K562 (cell line): ENCODE results near the gene RNASE8. TPM values are rescaled to one million over a fixed set of nuclear protein-coding genes. Genes with fewer than 3 reads are reported as not detected.

Experiments
- MYBL2 ChIP-seq, 2 experiments: fragments of 450-650 bp in 1 of 2; sonication (generic) in 1 of 2; formaldehyde crosslinking in 1 of 2; IDR thresholded peaks; 2 replicates each; pipeline versions ENCODE4 v1.6.1 to v1.8.1; 2017 to 2022; ENCODE audit warnings: borderline replicate concordance in 1 of 2, inconsistent platforms in 1 of 2, low read depth in 1 of 2, mild to moderate bottlenecking in 1 of 2, missing genetic modification reagents in 1 of 2, moderate library complexity in 1 of 2
- NFXL1 ChIP-seq: fragments of 450-650 bp; formaldehyde crosslinking; IDR thresholded peaks from 2 replicates; pipeline ENCODE4 v1.4.0; 2021; ENCODE audit warnings: mild to moderate bottlenecking
- RCOR1 ChIP-seq, 2 experiments: IDR thresholded peaks; 2 replicates each; pipeline ENCODE4 v1.6.1; 2012; ENCODE audit warnings: low read depth in 2 of 2, low read length in 2 of 2, borderline replicate concordance in 1 of 2, improper control_type of control experiment in 1 of 2
- SMAD2 ChIP-seq: fragments of 150-350 bp; IDR thresholded peaks from 2 replicates; pipeline ENCODE4 v1.6.1; 2014; ENCODE audit warnings: low read depth, mild to moderate bottlenecking, low read length
- SRF ChIP-seq, 2 experiments: fragments of 250-450, 450-650 bp in 1 of 2; sonication (Bioruptor Pico) in 1 of 2; sonication (generic) in 1 of 2; formaldehyde crosslinking; IDR thresholded peaks; 2 replicates each; pipeline versions ENCODE4 v1.5.0 to v1.5.1; 2020 to 2022; ENCODE audit warnings: mild to moderate bottlenecking in 1 of 2, missing genetic modification reagents in 1 of 2
- TSHZ1 ChIP-seq: fragments of 250-450 bp; sonication (Bioruptor Pico); IDR thresholded peaks from 2 replicates; pipeline ENCODE4 v1.4.0; 2020; ENCODE audit warnings: mild to moderate bottlenecking, moderate library complexity
- XRCC4 ChIP-seq: IDR thresholded peaks from one replicate; pipeline ENCODE4 v1.6.1; 2011; ENCODE audit not compliant: insufficient read depth, insufficient read length; ENCODE audit errors: extremely low read depth
- ZNF174 ChIP-seq: fragments of 250-450 bp; sonication (Bioruptor Pico); IDR thresholded peaks from 2 replicates; pipeline ENCODE4 v1.4.0; 2020; ENCODE audit warnings: mild to moderate bottlenecking
- ZNF3 ChIP-seq: fragments of 250-450 bp; sonication (Bioruptor Pico); IDR thresholded peaks from 2 replicates; pipeline ENCODE4 v1.5.0; 2021; ENCODE audit warnings: mild to moderate bottlenecking, moderate library complexity
- polyA plus RNA-seq, 8 experiments: library from polyadenylated mRNA; depleted of rRNA in 4 of 8; stranded (reverse) in 5 of 8; unstranded in 3 of 8; fragments of >200 nt; fragmentation: Nextera tagmentation in 2 of 8; fragmentation: Illumina TruSeq in 1 of 8; extraction: Ambion mirVana in 2 of 8; extraction: Trizol in 1 of 8; gene quantifications; 2 replicates each; pipeline versions ENCODE4 v1.2.1 to v1.2.3, GENCODE V29; 2011 to 2014; ENCODE audit warnings: inconsistent platforms in 1 of 8, missing spikeins in 1 of 8
- total RNA-seq, 7 experiments: library from RNA; depleted of rRNA in 6 of 7; stranded (reverse); fragments of >200 nt in 6 of 7; fragmentation: Illumina TruSeq in 2 of 7; extraction: Trizol in 2 of 7; gene quantifications; 2 replicates each; pipeline versions ENCODE4 v1.2.1 to v1.2.3, GENCODE V29; 2011 to 2021; ENCODE audit warnings: low replicate concordance in 1 of 7
- TF ChIP-seq, protein P1 (sequence below): fragments of 450-650 bp; IDR thresholded peaks from 2 replicates; pipeline ENCODE4 v1.6.1; 2016; ENCODE audit warnings: mild to moderate bottlenecking, moderate library complexity

The RNASE8 gene
- total and polyA plus RNA-seq, 9 of the 15 experiments (the other 6 are each of a cell fraction or from before 2014, with no cell fraction given) = not detected

GRCh38 chr14:21026988-21027315 lies 30.7 kb upstream of the RNASE8 start (continued):
- TF ChIP-seq, protein P1, sequence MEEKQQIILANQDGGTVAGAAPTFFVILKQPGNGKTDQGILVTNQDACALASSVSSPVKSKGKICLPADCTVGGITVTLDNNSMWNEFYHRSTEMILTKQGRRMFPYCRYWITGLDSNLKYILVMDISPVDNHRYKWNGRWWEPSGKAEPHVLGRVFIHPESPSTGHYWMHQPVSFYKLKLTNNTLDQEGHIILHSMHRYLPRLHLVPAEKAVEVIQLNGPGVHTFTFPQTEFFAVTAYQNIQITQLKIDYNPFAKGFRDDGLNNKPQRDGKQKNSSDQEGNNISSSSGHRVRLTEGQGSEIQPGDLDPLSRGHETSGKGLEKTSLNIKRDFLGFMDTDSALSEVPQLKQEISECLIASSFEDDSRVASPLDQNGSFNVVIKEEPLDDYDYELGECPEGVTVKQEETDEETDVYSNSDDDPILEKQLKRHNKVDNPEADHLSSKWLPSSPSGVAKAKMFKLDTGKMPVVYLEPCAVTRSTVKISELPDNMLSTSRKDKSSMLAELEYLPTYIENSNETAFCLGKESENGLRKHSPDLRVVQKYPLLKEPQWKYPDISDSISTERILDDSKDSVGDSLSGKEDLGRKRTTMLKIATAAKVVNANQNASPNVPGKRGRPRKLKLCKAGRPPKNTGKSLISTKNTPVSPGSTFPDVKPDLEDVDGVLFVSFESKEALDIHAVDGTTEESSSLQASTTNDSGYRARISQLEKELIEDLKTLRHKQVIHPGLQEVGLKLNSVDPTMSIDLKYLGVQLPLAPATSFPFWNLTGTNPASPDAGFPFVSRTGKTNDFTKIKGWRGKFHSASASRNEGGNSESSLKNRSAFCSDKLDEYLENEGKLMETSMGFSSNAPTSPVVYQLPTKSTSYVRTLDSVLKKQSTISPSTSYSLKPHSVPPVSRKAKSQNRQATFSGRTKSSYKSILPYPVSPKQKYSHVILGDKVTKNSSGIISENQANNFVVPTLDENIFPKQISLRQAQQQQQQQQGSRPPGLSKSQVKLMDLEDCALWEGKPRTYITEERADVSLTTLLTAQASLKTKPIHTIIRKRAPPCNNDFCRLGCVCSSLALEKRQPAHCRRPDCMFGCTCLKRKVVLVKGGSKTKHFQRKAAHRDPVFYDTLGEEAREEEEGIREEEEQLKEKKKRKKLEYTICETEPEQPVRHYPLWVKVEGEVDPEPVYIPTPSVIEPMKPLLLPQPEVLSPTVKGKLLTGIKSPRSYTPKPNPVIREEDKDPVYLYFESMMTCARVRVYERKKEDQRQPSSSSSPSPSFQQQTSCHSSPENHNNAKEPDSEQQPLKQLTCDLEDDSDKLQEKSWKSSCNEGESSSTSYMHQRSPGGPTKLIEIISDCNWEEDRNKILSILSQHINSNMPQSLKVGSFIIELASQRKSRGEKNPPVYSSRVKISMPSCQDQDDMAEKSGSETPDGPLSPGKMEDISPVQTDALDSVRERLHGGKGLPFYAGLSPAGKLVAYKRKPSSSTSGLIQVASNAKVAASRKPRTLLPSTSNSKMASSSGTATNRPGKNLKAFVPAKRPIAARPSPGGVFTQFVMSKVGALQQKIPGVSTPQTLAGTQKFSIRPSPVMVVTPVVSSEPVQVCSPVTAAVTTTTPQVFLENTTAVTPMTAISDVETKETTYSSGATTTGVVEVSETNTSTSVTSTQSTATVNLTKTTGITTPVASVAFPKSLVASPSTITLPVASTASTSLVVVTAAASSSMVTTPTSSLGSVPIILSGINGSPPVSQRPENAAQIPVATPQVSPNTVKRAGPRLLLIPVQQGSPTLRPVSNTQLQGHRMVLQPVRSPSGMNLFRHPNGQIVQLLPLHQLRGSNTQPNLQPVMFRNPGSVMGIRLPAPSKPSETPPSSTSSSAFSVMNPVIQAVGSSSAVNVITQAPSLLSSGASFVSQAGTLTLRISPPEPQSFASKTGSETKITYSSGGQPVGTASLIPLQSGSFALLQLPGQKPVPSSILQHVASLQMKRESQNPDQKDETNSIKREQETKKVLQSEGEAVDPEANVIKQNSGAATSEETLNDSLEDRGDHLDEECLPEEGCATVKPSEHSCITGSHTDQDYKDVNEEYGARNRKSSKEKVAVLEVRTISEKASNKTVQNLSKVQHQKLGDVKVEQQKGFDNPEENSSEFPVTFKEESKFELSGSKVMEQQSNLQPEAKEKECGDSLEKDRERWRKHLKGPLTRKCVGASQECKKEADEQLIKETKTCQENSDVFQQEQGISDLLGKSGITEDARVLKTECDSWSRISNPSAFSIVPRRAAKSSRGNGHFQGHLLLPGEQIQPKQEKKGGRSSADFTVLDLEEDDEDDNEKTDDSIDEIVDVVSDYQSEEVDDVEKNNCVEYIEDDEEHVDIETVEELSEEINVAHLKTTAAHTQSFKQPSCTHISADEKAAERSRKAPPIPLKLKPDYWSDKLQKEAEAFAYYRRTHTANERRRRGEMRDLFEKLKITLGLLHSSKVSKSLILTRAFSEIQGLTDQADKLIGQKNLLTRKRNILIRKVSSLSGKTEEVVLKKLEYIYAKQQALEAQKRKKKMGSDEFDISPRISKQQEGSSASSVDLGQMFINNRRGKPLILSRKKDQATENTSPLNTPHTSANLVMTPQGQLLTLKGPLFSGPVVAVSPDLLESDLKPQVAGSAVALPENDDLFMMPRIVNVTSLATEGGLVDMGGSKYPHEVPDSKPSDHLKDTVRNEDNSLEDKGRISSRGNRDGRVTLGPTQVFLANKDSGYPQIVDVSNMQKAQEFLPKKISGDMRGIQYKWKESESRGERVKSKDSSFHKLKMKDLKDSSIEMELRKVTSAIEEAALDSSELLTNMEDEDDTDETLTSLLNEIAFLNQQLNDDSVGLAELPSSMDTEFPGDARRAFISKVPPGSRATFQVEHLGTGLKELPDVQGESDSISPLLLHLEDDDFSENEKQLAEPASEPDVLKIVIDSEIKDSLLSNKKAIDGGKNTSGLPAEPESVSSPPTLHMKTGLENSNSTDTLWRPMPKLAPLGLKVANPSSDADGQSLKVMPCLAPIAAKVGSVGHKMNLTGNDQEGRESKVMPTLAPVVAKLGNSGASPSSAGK = no peak
- TF ChIP-seq TSHZ1 (CRISPR knock-in tag) = no peak
- no peak for TF ChIP-seq XRCC4
- TF ChIP-seq ZNF3 (CRISPR knock-in tag) = no peak
- no peak for TF ChIP-seq ZNF174 (CRISPR knock-in tag)
- no peak for TF ChIP-seq SMAD2
- no peak for TF ChIP-seq SRF (CRISPR knock-in tag; IDR thresholded peaks at IDR 0.05)
- no peak for TF ChIP-seq NFXL1 (CRISPR knock-in tag)
- no peak for TF ChIP-seq MYBL2 (IDR thresholded peaks at IDR 0.05; ENCODE audit: low read depth)
- TF ChIP-seq MYBL2 (CRISPR knock-in tag; IDR thresholded peaks at IDR 0.05; ENCODE audit: borderline replicate concordance) = no peak
- peak in 1 of 2 experiments; percentile 55; a peak in 1 of 4 replicates for TF ChIP-seq RCOR1 (IDR thresholded peaks at IDR 0.05; ENCODE audit: borderline replicate concordance in 1 of 2, low read depth in 2 of 2, low read length in 2 of 2)
